Endometrium (tissue), 2 donors: ENCODE data around the gene PNLIPRP1.

Experiments used
- FAIRE-seq: peaks from 2 replicates; lab custom pipeline; 2012; peaks lifted over from hg19 to GRCh38; lab: Jason Lieb, UNC
- donor health status: control.
- donor health status: control.

The PNLIPRP1 gene

DNA sequence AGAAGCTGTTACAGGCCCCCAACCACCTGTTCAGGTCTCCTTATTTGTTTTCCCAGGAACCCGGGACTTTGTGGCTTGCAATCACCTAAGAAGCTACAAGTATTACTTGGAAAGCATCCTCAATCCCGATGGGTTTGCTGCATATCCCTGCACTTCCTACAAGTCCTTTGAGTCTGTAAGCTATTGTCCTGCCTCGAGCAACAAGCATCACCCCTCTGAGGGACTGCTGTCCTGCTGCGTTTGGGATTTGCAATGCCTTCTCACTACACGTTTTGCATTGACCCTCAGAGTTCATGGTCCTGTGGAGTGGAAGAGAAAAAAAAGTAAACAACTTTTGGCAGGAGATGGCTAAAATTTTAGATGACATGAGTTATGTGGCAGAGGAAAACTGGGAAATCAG, 9.2 kb downstream of the PNLIPRP1 start:
- no peak for FAIRE-seq

DNA sequence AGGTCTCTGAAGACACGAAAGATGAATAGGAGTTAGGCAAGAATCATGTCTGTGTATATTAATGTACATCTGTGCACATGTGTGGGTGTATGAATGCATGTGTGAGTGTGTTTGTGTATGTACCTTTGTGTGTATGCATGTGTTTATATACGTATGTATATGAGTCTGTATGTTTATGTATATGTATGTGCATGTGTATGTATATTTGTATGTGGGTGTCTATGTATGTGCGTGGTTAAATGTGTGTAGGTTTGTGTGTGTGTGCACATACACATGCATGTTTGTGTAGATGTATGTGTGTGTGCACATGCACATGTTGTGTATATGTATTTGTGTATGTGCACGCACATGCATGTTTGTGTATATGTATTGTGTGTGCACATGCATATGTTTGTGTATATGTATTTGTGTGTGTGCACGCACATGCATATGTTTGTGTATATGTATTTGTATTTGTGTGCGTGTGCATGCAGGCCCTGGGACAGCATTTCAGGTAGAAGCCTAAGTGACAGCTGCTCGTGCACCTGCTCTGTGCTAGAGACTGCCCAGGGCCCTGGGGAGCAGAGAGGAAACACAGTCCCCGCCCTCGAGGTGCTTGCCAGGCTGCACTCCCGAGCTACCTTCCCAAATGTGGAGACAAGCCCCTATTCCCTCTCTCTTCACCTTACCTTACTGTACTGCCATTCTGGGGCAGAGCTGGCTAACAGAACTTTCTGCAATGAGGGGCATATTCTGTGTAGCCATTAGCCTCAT, 12.1 kb downstream of the PNLIPRP1 start:
- no peak for FAIRE-seq

DNA sequence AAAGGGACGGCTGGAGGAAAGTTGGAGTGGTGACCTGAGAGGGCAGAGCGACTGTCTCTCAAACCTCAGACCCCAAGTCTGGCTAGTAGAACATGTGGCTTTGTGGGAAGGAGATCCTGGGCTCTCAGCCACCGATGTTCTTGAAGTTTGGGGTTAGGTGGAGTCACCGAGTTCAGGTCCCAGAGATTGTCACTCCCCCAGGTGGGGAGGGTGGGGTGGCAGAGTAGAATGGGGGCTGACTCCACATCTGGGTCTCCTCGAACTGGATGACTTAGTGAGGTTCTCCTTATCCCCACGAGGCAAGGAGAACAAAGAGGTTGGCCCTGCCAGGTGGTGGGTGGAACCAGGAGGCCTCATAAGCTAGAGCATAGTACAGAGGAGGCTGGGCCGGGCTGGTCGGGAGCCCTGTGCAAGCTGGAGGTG, 15.3 kb downstream of the PNLIPRP1 start:
- FAIRE-seq = no peak

DNA sequence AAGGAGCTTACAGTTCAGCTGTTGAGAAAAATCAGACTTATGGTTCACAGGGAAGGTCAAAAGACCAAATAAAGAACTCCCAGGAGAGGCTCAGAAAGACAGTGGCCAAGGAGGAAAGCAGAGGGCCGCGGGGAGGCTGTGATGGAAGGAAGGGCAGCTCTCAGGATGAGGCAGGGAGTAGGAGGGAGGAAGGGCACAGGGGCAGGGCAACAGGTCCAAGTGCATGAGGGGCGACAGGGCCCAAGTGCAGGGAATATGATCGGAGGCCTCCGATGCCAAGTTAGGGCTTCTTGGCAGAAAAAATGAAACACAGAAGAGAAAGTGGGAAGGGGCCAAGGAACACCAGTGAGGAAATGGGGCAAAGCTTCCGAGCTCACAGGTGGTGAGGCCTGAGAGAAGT, 16.6 kb downstream of the PNLIPRP1 start:
- FAIRE-seq = no peak

DNA sequence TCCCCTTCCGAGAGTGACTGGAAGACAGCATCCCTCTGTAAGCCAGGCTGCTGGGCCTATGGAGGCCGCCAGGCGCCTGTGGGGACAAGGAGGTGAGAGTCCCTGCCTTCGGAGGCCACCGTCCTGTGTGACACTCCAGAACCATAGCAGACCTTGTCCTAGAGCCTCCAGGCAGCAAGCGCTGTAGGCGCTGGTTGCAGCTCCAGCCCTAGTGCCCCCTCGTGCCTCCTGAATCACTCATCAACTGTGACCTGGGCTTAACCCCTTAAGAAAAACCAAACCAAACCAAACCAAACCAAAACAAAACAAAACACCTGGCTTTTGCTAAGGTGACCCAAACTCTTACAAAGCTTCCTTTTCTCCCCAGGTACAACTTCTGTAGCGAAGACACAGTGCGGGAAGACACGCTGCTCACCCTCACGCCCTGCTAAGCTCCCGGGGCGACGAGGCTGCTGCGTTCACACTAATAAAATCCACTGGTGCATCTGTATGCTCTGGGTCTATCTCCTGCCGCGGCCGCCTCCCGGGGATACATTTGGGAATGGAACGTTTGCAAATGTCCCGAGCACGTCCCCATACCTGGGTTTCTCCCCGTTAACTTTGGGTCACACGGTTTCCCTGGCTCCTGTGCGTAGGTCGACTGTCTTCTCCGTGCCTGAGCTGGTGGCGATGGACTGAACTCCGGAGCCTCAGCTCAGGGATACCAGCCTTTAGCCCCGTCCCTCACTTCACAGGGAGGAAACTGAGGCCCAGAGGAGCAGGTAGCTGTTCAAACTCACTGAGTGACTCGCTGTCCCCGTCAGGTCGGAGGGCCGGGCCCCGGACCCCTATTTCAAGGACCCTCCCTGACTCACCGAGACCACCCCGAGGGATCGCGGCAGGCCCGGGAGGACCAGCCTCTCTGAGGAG, 18.2 kb downstream of the PNLIPRP1 start:
- FAIRE-seq = no peak

DNA sequence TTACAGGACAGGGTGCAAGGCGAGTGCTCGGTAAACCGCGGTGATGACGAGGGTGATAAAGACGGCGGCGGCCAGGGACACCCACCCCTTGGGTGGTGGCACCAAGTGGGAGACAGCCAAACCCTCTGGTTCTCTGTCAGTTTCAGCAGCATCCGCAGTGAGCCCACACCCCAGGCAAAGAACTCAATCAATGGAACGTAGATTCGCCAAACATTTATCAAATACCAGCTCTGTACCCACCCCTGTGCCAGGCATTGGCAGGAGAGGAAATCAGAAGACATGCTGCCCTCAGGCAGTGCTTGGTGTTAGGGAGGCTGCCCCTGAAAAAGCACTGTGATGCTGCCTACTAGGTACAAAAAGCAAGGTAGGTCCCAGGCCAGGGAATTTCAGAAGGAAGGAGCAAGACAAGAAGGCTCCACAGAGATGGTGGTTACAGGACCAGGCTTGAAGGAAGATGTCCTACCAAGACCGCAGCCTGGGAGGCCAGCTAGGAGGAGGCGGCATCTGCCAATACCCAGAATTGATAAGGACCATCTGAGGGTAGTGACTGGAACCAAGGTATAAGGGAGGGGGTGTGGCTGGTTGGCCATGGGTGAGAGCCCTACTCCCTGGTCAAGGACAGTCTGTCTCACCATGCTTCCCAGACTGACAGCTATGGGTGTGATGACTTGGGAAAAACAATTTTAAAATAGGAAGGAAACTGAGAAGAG, 19.8 kb downstream of the PNLIPRP1 start:
- no peak for FAIRE-seq

DNA sequence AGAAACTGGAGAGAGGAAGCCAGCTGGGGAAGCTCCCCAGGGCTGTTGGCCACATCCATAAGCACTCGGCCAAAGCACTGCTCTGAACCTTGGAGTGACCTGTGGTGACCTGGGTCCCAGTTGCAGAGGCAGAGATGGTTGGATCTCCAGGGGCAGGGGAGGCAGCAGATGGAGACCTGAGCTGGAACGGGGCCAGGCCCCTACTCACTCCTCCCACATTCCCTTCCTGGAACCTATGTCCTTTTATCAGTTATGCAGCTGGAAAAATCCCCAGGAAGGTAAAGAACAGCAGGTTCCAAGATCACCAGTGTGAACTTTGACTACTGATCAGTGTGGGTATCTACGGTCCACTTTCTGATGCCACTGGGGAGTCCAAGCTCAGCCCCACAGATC, 20.4 kb downstream of the PNLIPRP1 start:
- FAIRE-seq = no peak

DNA sequence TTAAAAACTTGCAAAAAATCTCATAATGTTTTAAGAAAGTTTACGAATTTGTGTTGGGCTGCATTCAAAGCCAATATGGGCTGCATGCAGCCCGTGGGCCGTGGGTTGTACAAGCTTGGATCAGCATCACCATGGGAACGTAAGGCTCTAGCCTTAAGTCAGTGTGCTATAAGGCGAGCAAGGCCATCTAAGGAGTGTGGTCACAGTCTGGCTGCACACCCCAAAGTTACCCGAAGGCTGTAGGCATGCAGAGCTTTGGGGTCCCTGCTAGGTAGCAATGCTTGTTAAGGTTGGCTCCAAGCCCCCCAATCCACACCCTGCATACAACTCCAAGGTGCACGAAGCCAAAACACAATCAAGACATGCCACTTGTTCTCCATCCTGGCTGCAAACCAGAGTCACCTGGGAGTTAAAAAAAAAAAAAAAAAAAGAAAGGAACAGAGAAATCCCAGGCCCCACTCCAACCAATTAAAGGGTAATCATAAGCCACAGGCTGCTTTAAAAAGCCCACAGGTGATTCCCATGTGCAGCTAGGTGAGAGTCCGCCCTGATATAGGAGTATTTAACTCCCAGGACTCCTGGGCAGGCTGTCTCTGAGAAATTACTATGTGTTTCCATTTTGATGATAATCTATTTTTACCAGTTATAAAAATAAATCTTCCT, 21.5 kb downstream of the PNLIPRP1 start:
- no peak for FAIRE-seq

DNA sequence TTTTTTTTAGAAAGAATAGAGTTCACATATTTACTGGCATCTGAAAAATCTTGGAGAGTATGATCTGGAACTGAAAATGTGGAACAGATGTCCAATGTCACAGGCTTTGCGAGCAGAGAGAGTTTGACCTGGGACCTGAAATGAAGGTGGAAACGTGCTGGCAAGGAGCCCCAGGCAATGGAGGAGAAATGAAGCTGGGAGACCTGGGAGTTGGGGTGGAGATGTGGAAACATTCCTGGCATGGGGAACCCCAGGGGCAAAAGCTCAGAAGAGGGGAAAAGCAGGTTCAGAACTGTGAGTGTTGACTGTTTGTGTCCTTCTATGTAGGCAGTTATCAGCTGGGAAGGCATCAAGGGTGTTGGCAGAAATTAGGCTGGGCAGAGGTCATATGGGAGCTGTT, 22.7 kb downstream of the PNLIPRP1 start:
- no peak for FAIRE-seq

DNA sequence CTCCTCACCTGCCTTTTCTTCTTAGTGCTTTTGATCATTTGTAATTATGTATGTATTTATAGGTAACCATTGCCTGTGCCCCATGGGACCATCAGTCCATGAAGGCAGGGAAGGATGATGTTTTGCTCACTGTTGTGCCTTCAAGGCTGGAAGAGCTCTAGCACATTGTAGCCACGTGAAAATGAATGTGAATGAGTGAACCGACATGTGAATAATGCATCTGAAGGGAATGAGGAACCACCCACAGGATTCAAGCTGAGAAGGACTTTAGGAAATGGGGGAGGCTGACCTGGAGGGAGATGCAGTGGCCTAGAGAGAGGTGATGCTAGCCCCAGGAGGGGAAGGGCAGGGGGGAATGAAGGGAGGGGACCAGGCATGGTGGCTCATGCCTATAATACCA, 24.0 kb downstream of the PNLIPRP1 start:
- FAIRE-seq = no peak

DNA sequence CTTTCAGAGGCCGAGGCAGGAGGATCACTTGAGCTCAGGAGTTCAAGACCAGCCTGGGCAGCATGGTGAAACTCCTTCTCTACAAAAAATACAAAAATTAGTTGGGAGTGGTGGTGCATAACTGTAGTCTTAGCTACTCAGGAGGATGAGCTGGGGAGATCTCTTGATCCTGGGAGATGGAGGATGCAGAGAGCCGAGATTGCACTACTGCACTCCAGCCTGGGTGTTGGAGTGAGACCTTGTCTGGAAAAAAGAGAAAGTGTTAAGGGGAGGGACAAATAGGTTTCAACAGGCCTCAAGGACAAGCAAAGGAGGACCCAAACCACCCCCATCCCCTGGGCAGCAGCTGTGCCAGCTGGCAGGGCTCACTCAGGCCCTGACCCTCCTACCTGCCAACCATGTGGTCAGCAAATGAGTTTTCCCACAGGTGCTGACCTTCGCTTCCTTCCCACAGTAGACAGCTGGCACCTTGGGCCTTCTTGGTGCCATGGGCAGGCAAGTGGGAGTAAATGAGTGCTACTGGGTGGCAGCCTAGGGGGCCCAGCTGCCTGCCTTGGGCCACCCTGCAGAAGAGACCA, 24.5 kb downstream of the PNLIPRP1 start:
- no peak for FAIRE-seq

DNA sequence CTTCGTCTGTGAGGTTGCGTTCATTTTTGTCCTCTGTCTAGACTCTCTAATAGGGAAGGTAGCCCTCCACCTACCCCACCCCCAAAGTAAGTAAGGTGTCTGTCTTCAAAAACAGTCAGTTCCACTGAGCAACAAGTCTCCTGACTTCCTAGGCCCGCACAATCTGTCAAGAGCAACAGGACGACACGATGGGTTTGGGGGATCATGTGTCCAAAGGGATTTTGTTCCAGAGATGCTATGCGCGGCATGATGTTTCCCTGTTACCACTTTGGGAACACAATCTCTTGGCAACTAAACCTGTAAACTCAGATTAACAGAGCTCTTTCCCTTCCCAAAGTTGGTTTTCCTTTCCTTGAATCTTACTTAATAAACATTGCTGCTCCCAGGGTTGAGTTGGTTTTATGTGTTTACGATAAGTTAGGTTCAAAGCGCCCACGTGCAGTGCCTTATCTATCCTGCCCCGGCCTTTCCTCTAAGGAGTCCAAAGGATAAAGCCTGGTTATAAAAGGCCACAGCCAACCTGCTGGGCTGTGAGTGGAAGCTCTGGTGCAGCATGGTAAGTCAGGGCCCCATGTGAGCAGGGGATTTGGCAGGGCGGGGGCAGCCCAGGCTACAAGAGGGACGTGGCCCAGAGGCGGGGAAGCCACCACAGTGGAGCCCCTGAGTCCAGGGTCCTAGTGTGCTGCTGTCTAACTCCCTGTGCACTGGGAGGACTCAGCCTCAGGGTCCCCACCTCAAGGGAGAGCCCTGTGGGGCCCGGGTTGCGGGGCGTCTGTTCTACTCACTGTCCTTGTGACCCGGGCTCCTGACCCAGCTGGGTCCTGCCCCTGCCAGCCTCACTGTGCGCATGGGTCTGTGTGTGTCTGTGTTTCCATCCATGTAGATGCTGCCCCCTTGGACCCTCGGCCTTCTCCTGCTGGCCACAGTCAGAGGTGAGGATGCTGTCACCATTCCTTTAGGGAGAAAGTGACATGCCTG, 30.0 kb downstream of the PNLIPRP1 start, which contains the start of gene PNLIPRP2:
PNLIPRP2 (plus strand) TSS at position 531 of the 978 bp plus-strand sequence.
- no peak for FAIRE-seq

DNA sequence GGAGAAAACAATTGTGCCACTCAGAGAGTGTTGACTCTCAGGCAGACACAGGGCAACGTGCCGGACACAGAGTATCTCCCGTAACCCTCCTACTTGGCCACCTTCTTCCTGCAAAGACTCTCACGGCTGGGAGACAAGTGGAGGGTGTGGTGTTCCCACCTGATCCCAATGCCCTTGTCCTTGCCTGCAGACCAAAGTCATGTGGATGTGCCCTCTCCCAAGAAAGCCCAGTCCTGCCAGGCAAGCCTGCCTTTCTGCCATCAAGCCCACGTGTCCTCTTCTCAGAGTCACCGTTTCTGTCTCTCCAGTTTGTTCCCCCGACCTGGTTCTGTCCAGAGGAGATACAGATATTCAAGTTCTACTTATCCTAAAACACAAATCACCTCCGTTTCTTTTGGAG, 30.7 kb downstream of the PNLIPRP1 start:
- no peak for FAIRE-seq

DNA sequence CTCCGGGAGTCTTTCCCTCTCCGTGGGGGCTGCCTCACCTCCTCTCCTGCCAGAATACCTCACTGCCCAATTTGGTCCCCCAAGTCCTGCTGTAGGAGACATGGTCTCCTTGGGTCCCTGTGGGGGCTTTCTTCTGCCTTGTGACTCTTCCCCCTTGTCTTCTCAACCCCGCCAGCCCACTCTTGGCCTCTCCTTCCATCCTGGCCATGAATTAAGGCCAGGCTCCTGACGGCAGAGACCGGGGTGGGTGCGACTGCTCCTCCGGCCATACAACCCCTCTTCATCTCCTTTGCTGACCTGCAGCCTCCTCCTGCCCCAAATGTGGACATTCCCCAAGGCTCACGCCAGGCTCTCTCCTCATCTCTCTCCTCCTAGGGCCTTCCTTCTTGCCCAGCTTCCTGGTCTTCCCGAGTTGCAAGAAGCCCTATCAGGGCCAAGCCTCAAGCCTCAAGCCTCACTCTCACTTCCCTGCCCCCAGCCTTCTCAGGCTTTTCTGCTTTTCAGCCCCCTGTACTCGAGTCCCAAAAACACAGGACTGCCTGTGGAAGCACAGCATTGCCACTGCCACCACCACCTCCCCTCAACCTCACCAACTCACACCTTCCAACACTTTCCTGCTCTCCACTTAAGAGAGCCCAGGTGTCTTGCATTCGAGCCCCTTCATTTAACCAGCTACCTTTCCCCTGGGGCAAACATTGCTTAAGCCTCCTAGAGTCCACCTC, 31.3 kb downstream of the PNLIPRP1 start:
- no peak for FAIRE-seq

DNA sequence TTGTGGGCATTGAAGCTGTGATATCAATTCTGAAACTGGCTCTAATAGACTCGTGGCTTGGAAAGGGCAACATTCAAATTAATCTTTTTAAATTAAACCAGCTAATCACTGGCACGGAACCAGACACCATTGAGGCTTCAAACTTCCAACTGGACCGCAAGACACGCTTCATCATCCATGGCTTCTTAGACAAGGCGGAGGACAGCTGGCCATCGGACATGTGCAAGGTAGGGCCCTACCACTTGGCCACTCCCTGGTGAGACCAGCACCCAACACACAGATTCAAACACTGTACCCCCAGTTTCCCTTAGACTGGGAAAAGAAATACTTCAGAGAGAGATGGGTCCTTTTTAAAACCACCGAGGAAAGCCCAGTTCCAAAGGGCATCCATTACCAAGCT, 35.1 kb downstream of the PNLIPRP1 start:
- FAIRE-seq = no peak

DNA sequence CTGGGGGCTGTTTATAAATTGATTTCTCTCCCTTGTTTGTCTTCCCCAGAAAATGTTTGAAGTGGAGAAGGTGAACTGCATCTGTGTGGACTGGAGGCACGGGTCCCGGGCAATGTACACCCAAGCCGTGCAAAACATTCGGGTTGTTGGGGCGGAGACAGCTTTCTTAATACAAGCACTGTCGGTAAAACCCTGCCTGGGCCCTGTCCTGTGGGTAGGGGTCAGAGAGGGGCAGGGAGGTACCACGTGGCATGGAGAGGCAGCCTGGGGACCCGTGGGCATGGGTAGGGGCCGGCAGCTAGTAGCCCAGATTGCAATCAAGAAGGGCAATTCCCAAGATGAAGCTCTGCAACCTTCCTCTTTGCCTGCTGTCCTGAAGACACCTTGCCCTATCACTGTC, 36.1 kb downstream of the PNLIPRP1 start:
- FAIRE-seq = no peak

DNA sequence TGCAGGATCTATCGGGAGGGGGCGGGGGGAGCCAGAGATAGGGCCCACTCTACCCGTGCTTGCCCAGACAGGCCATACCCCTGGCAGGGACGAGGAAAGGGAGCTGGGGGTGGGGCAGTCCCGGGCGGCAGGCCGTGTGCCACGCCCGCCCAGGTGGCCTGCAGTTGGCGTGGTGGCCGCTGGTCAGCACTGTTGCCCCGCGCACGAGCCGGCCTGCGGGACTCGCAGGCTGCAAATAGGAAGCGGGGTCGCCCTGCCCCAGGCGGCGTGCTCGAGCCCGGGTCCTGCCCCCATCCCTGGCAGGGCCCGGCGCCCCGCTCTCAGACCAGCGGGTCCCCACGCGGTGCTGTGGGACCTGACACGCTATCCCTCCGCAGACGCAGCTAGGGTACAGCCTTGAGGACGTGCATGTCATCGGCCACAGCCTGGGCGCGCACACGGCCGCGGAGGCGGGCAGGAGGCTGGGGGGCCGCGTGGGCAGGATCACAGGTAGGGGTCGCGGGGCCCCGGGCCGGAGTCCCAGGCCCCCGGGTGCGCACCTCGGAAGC, 36.7 kb downstream of the PNLIPRP1 start:
- no peak for FAIRE-seq

DNA sequence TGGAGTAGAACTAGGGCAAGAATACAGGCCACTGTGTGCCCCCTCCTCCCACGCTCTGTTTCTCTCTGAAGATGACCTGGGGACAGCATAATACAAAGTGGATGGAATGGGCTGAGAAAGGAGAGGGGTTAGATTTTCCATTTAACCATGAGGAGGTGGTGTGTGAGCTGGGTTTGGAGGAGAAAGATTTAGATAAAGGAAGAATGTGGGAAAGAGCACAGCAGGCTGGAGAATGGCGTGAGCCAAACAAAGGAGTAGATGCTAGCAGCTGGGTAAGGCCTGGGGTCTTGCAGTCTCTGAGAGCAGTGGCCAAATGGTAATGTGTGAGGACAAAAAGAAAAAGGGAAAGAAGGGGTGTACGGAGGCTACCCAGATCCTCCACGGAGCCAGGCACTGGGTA, 38.6 kb downstream of the PNLIPRP1 start:
- no peak for FAIRE-seq

DNA sequence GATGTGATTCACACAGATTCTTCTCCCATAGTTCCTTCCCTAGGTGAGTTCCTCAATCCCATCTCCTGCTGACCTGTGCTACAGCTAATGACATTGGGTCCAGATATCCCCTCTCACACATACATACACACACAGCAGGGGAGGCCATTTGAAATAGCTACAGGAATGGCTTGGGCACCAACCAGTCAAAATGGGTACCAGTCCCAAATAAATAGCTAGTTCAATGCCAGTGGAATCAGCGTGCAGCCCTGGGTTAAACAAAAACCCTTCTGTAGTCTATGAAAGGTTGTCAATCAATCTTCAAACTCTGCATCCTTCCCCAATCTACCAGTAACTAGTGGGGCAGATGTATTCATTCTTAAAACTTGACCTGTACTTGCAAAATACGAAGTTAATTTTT, 39.3 kb downstream of the PNLIPRP1 start:
- no peak for FAIRE-seq

DNA sequence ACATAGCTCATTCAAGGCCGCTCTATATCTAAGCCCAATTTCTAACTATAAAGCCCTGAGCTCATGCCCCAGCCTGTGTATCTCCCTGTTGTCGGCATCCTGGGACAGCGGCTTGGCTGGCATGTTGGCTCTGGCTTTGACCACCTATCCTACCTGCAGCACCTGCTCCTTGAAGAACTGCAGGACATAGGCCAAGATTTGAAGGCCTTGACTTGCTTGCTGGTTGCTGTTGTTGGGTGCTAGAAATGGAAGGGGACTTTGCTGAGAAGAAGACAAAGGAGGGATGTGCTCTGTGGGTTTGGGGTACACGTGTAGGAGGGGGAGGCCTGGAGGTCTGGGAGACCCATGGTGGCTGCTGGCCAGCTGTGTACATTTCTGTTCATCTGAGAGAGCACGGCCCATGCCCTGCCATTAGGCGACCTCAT, 41.1 kb downstream of the PNLIPRP1 start:
- FAIRE-seq = no peak
